SU-DHL-6 (cell line): ENCODE data around the gene ADGRG4.

Source experiments
- H2AFZ ChIP-seq: fragments of 200-600 bp; sonication (generic); 2 replicates; pipeline ENCODE4 v1.6.1; 2014; ENCODE audit warnings: low read depth, mild to moderate bottlenecking, moderate library complexity, mixed read lengths, antibody characterized with exemption, low read length; ENCODE audit not compliant: severe bottlenecking
- H3F3A ChIP-seq: fragments of 200-600 bp; shearing (Covaris generic); 2 replicates; pipeline ENCODE4 v1.6.0; 2016; ENCODE audit warnings: antibody characterized with exemption, mild to moderate bottlenecking; ENCODE audit not compliant: insufficient read depth
- H3K27ac ChIP-seq: fragments of 200-600 bp; sonication (generic); 2 replicates; pipeline ENCODE4 v1.5.1; 2016; ENCODE audit warnings: low read depth, mild to moderate bottlenecking, low read length, moderate library complexity, mixed read lengths
- H3K27me3 ChIP-seq: fragments of 200-600 bp; sonication (generic), shearing (Covaris generic); 2 replicates; pipeline ENCODE4 v1.6.0; 2014; ENCODE audit warnings: mild to moderate bottlenecking, low read length
- H3K36me3 ChIP-seq: fragments of 200-600 bp; sonication (generic); 2 replicates; pipeline ENCODE4 v1.6.1; 2014; ENCODE audit warnings: mild to moderate bottlenecking, low read length, mixed read lengths
- H3K4me2 ChIP-seq: fragments of 300-600, 200-600 bp; shearing (Covaris generic), sonication (generic); 2 replicates; pipeline ENCODE4 v1.6.0; 2014; ENCODE audit warnings: low read length, low read depth, mild to moderate bottlenecking; ENCODE audit not compliant: poor library complexity, severe bottlenecking
- H3K4me3 ChIP-seq: fragments of 200-600 bp; sonication (generic); 2 replicates; pipeline ENCODE4 v1.5.1; 2014; ENCODE audit warnings: antibody characterized with exemption, low read length, mild to moderate bottlenecking, mixed read lengths; ENCODE audit not compliant: insufficient read depth, poor library complexity, severe bottlenecking
- H3K79me2 ChIP-seq: fragments of 200-600 bp; sonication (generic); 2 replicates; pipeline ENCODE4 v1.6.1; 2014; ENCODE audit warnings: mild to moderate bottlenecking, low read length, moderate library complexity; ENCODE audit not compliant: insufficient read depth
- H3K9ac ChIP-seq: fragments of 200-600 bp; sonication (generic); 2 replicates; pipeline ENCODE4 v1.7.0; 2014; ENCODE audit warnings: mild to moderate bottlenecking, low read length
- H3K9me2 ChIP-seq: fragments of 200-600 bp; sonication (generic); replicated peaks from 2 replicates; pipeline ENCODE4 v1.6.1; 2014; ENCODE audit warnings: low read length; ENCODE audit not compliant: insufficient read depth
- H3K9me3 ChIP-seq: fragments of 200-600 bp; sonication (generic); 2 replicates; pipeline ENCODE4 v1.6.1; 2014; ENCODE audit warnings: low read length, mixed read lengths; ENCODE audit not compliant: insufficient read depth
- H4K20me1 ChIP-seq: fragments of 200-600 bp; sonication (generic); 2 replicates; pipeline ENCODE4 v1.6.1; 2014; ENCODE audit warnings: low read depth, mild to moderate bottlenecking, antibody characterized with exemption, low read length, moderate library complexity, mixed read lengths
- CTCF ChIP-seq: fragments of 200-600 bp; sonication (generic); IDR thresholded peaks from one replicate; pipeline ENCODE4 v1.5.1; 2017; ENCODE audit warnings: antibody characterized with exemption, mild to moderate bottlenecking, low read length, moderate library complexity; ENCODE audit not compliant: insufficient read depth, poor library complexity, severe bottlenecking
- EZH2phosphoT487 ChIP-seq: fragments of 200-600 bp; sonication (generic), shearing (Covaris generic); conservative IDR thresholded peaks from 2 replicates; pipeline ENCODE4 v1.6.1; 2018; ENCODE audit warnings: mild to moderate bottlenecking, antibody characterized with exemption, low read length, moderate library complexity, mixed read lengths

ADGRG4 gene

GRCh38 chrX:136453771-136454170, 153.0 kb downstream of the ADGRG4 start:
- no peaks in the 10 kb centered on the region for H3K9me3 ChIP-seq
- H3K27me3 ChIP-seq: no peaks in the 10 kb centered on the region
- H3K9me2 ChIP-seq: no peaks in the 10 kb centered on the region
- no peak overlapping the region for H2AFZ ChIP-seq
- no peak for TF ChIP-seq CTCF
- no peak for TF ChIP-seq EZH2phosphoT487
- no peak overlapping the region for H3K27ac ChIP-seq
- H3K36me3 ChIP-seq: no peaks in the 10 kb centered on the region
- H3K79me2 ChIP-seq: no peaks in the 10 kb centered on the region
- H3K9ac ChIP-seq: no peak overlapping the region
- H3K4me3 ChIP-seq: no peak overlapping the region
- no peaks in the 10 kb centered on the region for H4K20me1 ChIP-seq
- H3F3A ChIP-seq: no peaks in the 10 kb centered on the region
- no peak overlapping the region for H3K4me2 ChIP-seq

DNA sequence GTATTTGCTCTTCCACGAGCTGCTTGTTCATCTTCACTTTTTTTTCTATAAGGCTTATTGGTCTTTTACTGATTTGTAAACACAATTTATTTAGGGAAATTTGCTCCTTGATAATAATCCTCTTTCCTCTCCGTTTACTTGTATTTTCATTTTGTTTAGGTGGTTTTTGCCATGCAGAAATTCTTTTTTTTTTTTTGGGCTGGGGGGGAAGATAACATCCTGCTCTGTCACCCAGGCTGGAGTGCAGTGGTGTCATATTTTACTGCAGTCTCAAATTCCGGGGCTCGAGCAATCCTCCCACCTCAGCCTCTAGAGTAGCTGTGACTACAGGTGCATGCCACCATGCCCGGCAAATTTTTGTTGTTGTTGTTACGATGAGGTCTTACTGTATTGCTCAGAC, 155.4 kb downstream of the ADGRG4 start:
- no peaks in the 10 kb centered on the region for H4K20me1 ChIP-seq
- H3K27ac ChIP-seq: no peak overlapping the region
- no peaks in the 10 kb centered on the region for H3K36me3 ChIP-seq
- TF ChIP-seq EZH2phosphoT487 (no peak), CTCF (no peak)
- H3K9me2 ChIP-seq: no peaks in the 10 kb centered on the region
- H3K4me2 ChIP-seq: no peak overlapping the region
- no peak overlapping the region for H2AFZ ChIP-seq
- no peaks in the 10 kb centered on the region for H3K79me2 ChIP-seq
- H3K9me3 ChIP-seq: no peaks in the 10 kb centered on the region
- no peak overlapping the region for H3K9ac ChIP-seq
- H3K4me3 ChIP-seq: no peak overlapping the region
- H3F3A ChIP-seq: no peaks in the 10 kb centered on the region
- H3K27me3 ChIP-seq: no peaks in the 10 kb centered on the region

- H4K20me1 ChIP-seq: no peaks in the 10 kb centered on the region
- no peaks in the 10 kb centered on the region for H3F3A ChIP-seq
- TF ChIP-seq CTCF (no peak), EZH2phosphoT487 (no peak)
- no peak overlapping the region for H3K4me3 ChIP-seq
- no peaks in the 10 kb centered on the region for H3K27me3 ChIP-seq
- no peak overlapping the region for H3K27ac ChIP-seq
- no peak overlapping the region for H3K9ac ChIP-seq
- H2AFZ ChIP-seq: no peak overlapping the region
- H3K4me2 ChIP-seq: no peak overlapping the region
- H3K79me2 ChIP-seq: no peaks in the 10 kb centered on the region
- H3K36me3 ChIP-seq: no peaks in the 10 kb centered on the region
- no peaks in the 10 kb centered on the region for H3K9me3 ChIP-seq
- no peaks in the 10 kb centered on the region for H3K9me2 ChIP-seq
Measured at GRCh38 chrX:136457303-136457917, 156.6 kb downstream of the ADGRG4 start.

GRCh38 chrX:136464589-136464988, 163.8 kb downstream of the ADGRG4 start:
- Histone ChIP-seq H3K4me3 (no peak overlapping the region), H3K9me2 (no peaks in the 10 kb centered on the region), H3K36me3 (no peaks in the 10 kb centered on the region), H4K20me1 (no peaks in the 10 kb centered on the region), H3K9ac (no peak overlapping the region), H3K4me2 (no peak overlapping the region), H3K79me2 (no peaks in the 10 kb centered on the region), H3K27me3 (no peaks in the 10 kb centered on the region), H3K9me3 (no peaks in the 10 kb centered on the region), H3K27ac (no peak overlapping the region), H2AFZ (no peak overlapping the region), H3F3A (no peaks in the 10 kb centered on the region)
- TF ChIP-seq CTCF: no peak
- no peak for TF ChIP-seq EZH2phosphoT487
